ENCODE data around the gene CHMP3.

CHMP3 gene

DNA sequence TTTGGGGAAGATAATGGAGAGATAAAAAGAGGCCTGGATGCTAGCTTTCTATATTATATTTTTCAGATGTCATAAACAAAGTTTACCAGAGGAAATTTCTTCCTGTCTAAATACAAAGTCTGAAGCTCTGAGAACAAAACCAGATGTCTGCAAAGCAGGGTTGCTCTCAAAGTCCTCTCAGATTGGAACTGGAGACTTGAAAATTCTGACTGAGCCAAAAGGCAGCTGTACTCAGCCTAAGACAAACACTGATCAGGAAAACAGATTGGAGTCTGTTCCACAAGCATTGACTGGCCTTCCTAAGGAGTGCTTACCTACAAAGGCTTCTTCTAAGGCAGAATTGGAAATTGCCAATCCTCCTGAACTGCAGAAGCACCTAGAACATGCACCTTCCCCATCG, 96.9 kb downstream of the CHMP3 start:
- no peak for DNase-seq (ENCODE audit: low read depth)

DNA sequence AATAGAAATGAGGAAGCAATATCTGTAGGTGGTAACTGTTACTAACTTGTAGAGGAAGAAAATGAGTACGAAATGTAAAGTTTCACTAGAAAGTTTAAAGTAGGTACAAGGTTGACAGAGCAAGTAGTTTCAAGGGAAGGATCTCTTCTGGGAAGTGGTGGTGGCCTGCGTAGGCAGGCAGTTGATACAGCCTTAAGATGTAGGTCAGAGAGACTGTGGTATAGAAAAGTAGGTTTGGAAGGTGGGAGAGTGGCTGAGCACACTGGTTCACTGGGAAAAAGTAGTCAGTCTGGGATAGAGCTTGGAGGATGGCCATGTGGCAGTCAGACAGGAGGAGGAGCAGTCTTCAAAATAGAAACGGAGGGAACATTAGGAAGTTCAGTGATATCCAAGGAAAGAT, 98.6 kb downstream of the CHMP3 start:
- DNase-seq (ENCODE audit: low read depth), result no peak

DNA sequence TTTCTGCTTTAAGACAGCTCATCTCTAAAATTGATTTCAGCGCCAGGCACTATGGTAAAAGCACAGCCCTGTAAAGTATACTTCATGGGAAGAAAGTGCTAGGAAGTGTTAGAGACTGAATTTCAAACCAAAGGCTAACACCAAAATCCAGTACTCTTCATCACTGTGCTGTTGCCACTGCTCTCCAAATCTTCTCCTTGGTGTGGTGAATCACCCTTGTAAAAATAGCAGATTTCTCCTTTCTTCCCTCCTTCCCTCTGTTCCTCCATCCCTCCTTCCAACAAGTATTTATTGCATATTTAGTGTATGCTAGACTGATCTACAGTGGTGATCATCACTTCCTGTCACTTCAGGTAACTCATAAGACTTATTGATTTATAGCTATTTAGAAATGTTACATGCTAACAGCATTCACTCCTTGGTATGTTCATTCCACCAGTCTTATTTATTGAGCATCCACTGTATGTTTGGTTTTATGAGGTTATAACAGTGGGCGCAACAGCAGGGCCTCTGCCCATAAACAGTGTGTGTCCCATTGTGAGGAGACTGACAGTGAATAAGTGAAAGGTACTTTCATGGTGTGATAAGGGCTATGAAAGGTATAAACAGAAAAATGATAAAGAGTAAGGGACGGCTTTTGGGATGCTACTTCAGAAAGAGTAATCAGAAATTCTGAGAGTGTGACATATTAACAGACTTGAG, 102.0 kb downstream of the CHMP3 start:
- DNase-seq (ENCODE audit: low read depth), result no peak

DNA sequence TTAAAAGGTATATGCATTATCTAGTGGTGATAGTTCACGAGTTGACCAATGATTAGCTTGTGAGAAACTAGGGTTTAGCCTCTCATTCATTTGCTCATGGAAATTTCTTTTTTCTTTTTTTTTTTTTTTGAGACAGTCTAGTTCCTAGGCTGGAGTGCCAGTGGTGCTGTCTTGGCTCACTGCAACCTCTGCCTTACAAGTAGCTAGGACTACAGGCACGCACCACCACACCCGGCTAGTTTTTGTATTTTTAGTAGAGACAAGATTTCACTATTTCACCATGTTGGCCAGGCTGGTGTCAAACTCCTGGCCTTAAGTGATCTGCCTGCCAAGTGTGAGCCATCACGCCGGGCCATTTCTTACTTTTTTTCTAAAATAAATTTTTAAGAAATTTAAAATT, 108.1 kb downstream of the CHMP3 start:
- DNase-seq (ENCODE audit: low read depth), result no peak

DNA sequence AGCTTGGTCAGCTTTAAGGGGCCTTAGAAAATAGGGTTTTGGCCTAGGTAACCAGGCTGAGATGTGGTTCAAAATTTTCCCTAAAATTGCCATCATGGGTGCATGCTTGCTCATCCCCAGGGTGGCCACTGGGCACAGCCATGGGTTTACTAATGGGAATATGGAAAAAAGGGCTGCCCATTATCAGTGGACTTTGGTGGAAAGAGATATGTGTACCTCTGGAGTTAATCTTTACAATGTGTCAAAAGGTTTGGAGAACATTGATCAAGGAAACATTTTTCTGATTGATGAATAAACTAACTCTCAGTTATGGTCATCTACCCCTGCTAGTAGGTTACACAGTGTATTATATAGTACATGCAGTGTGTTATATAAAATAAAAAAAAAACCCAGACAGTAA, 109.0 kb downstream of the CHMP3 start:
- DNase-seq (ENCODE audit: low read depth), result no peak

DNA sequence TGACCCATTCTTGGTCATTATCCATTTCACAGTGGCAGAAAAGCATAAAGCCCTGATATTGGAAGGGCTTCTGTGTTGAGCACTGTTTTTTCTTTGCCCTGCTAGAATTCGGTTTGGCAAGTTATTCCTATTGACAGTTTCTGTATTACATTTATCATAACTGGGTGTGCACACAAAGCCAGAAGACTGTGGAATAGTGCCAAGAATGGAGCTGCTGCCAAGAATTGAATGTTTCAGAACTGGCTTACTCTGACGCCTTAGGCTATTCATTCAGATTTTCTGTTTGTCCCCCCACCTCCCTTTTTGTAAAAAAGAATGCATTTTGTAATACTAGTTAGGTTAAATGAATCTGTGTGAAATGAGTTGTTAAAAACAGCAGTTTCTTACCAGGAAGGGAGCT, 109.4 kb downstream of the CHMP3 start:
- DNase-seq (ENCODE audit: low read depth), result no peak
